ENCODE measurements around the gene KLC3.

KLC3 gene

GRCh38 chr19:45382426-45382825 is 41.9 kb downstream of the KLC3 start:
- DNase-seq = no peak

DNA sequence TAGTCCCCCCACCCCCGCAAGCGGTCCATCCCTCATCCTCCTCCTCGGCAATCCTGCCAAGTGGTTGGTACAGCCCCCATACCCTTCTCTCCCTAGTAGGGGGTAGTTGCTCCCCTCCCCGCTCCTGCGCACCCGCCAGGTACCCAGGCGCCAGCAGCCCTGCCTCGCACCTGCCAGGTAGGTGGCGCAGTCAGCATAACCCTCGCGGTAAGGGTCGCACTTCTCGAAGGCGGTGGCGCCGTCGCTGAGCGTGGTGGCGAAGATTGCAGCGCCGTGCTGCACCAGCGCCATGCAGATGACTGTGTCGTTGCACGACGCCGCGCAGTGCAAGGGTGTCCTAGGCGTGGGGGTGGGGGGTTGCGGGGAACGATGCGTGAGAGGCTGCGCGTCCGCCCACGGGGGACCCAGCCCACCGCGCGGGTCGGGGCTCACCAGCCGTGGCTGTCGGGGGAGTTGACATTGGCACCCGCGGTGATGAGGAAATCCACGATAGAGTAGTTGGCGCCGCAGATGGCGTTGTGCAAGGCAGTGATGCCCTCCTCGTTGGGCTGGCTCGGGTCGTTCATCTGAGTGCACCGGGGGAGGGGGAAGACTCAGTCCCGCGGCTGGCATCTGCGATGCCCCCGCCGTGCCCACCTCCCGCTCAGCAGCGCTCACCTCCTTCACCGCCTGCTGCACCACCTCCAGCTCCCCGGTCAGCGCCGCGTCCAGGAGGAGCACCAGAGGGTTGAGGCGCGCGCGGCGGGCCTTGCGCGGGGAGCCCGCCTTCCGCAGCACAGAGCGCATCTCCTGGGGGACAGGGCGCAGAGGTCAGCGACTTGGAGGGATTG is 45.1 kb downstream of the KLC3 start:
- DNase-seq = peak; percentile 3

DNA sequence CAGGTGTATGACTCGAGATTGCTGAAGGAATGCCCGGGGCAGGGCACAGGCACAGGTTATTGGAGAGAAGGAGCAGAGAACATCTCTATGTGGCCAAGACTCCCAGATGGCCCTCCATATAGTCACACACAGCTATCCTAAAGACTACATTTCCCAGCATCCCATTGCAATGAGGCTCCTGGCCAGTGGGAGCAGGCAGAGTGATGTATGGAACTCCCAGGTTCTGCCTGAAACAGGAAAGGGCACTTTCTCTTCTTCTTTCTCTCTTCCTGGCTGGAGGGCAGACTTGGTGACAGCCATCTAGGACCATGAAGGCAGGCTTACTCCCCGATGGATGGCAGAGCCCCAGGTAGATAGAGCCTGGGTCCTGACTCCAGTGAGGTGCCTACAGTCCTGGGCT is 50.8 kb downstream of the KLC3 start:
- peak; percentile 18 for DNase-seq

DNA sequence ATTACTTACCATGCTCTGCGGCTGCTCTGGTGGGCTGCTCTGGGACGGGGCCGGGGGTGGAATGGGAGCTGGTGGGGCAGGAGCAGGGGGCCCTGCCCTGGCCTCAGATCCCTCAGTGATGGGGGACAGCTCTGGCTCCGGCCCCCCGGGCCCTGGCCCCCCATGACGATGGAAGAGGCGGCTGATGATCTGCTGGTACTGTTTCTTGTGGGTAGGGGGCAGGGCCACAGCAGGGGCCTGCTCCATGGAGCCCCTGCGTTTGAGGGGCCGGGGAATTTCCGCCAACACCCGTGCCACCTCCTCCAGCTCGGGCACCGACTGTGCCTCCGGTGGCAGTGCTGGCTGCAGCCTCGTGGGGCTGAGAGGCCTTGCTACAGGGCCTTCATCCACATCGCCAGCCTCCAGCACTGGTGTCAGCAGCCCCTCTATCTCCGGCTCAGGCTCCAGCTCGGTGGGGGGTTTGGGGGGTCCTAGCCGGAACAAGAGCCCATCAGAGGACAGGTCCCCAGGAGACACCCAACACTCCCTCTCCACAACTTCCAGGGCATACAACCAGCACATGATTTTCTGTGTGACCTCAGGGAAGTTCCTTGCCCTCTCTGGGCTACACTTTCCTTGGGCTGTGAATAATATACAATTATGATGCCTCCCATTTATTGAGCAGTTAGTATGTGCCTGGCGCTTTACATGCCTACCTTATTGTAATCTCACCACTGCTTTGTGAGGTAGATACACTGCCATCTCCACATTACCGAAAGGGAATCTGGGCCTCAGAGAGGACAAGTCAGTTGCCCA is 51.5 kb downstream of the KLC3 start:
- DNase-seq = no peak

DNA sequence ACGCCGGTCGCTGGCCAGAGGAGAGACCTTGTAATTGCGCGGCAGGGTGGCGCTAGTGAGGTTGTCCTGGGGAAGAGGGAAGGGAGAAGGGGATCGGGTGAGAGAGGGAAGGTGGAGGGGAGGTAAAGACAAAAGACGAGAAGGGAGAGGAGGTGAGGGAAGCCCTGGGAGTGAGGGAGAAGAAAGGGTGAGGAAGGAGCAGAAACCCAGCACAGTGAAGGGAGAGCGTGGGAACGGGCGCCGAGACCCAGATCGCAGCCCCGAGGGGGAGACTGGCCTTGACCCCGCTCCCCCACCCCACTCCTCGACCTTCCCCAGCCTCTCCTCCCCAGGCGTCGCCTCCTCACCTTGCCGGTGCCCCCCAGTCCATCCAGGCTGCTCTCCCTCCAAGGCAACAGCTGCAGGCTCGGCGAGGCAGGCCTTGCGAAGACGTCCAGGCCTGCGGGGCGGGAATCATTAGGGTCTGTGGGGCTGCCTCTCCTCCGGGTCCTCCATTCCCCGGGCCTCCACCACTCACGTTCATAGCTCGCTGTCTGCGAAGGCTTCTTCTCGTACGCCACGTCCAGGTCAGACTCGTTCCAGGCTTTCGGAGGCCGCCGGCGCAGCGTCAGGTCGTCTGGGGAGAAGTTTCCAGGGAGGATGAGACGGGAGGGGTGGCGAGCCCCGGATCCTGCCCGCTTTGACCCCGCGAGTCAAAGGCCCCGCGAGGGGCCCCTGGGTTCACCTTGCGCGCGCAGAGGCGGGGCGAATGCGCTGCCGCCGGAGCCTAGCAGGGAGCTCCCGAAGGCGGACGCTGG is 55.5 kb downstream of the KLC3 start:
- no peak for DNase-seq

GRCh38 chr19:45400192-45400591 is 59.6 kb downstream of the KLC3 start:
- peak; percentile 44 for DNase-seq
